Measurements from ENCODE around the gene SLC6A4. TPM values are rescaled to one million over a fixed set of nuclear protein-coding genes. Genes with fewer than 3 reads are reported as not detected.
"Not testable (repeated sequence)": the region's sequence is repeated elsewhere in the genome, so short reads cannot be mapped to it uniquely, and the experiment has no call there.

The SLC6A4 gene
- total RNA-seq, 2 experiments from 2014 or later = 0.04 TPM; not detected in 1

DNA sequence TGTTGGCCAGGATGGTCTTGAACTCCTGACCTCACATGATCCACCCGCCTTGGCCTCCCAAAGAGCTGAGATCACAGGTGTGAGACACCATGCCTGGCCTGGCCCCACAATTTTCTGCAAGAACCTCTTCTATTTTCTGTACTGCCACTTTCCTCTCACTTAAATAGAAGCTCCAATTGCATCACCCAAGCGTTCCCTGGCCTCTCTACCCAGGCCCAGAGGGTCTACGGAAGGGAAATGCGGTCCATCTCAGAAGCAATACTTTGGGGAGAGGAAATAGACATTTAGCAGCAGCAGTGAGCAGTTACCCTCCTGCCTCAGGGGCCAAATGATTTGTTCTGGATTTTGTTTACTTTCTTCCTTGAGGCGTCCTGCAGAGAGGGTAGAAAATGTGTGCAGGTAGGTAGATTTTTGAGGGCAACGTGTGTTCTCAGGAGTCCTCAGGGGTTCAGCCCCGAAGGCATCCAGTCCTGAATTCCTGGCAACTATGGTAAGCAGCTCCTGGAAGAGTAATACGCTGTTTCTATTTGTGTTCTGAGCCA lies 11.0 kb downstream of the SLC6A4 start:
- POLR2A ChIA-PET = no interaction called here
- CTCF ChIA-PET = interaction anchor here (0.9 kb wide), 1 partner anchor 10 kb away, joined by 4 read pairs; no protein-coding TSS in a partner anchor

DNA sequence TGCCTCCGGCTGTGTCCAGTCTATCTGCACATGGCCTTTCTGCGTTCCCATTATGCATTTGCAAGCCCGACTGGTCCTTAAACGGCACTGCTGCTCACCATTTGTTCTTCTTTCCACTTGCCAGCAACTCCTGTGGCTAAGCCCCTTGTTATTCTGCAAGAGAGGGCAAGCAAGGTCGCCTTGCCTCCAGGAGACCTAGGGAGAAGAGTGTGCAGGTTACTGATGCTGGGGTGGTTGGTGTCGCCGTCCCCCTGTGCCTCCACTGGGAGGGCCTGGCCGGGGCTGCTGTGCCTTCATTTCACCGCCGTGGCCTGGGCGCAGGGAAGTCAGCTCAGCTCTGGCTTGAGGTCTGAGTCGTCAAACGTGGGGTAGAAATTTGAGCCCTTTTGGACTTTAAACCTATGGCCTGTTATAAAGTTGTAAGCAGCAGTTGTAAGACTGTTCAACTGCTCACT lies 12.7 kb downstream of the SLC6A4 start:
- ChIA-PET POLR2A (no interaction called here), CTCF (no interaction called here)

DNA sequence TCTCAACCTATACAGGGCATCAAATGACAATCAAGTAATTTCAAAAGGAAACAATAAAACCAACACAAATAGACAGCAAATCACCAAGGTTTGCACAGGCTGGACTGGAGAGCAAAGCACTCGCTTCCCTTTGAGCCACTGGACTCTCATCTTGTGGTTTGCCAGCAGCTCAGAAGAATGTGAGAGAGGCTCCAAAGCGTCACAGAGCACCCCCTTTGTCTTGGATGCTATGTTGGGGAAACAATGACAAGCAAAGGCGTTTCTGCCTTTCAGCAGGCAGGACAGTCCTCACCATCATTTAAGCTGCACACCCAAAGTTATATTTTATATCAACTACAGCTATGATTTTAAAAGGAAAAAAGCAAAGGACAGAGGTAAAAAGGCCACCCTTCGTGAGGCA lies 13.2 kb downstream of the SLC6A4 start:
- ChIA-PET CTCF (no interaction called here), POLR2A (no interaction called here)

DNA sequence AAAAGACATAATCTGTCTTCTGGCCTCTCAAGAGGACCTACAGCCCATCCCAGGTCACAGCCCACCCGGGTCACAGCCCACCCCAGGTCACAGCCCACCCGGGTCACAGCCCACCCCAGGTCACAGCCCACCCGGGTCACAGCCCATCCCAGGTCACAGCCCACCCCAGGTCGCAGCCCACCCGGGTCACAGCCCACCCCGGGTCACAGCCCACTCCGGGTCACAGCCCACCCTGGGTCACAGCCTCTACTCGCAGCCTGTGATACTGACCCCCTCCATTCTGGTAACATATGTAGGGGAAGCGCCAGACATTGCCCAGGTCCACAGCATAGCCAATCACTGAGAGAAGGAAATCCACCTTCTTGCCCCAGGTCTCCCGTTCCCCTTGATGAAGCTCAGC lies 14.2 kb downstream of the SLC6A4 start:
- CTCF ChIA-PET = interaction anchor here (1.4 kb wide), 1 partner anchor 19 kb away, joined by 5 read pairs; no protein-coding TSS in a partner anchor
- POLR2A ChIA-PET = no interaction called here

DNA sequence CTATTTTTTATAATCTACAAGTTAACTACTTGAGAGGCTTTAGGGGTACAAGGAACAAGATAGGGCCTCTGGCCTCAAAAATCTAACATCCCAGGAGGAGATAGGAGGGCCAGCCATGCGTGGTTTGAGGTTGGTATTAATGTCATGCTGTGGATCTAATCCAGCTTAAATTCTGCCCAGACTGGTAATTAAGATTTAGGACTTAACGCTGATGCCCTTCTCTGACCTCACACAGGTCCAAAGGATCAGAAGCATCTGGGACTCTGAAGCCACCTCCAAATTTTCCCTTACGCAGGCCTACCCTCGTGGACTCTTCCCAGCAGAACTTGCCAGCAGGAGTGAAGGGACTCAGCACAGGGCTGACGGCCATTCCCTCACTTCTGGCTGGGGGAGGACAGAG lies 15.1 kb downstream of the SLC6A4 start:
- CTCF ChIA-PET = interaction anchor here (1.4 kb wide), 1 partner anchor 20 kb away, joined by 5 read pairs; no protein-coding TSS in a partner anchor
- POLR2A ChIA-PET = no interaction called here

DNA sequence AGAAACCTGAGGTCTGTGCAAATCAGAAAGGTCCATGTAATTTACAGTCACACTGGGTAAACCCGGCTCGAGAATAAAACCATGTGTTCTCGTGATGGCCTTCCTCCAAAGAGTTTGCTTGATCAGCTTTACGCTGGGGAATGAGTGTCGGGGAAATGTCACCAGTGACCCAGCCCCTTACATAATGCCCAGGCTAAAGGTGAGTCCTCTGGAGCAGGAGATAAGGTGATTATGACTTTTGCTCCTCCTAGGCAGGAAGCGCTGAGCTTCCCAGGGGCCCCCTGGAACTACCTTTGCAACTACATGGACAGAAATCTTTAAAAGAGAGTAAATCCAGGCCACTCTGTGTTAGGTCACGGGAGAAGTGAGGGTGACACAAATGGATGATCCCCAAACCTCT lies 15.7 kb downstream of the SLC6A4 start:
- POLR2A ChIA-PET = no interaction called here
- CTCF ChIA-PET = interaction anchor here (1.4 kb wide), 1 partner anchor 21 kb away, joined by 5 read pairs; no protein-coding TSS in a partner anchor

DNA sequence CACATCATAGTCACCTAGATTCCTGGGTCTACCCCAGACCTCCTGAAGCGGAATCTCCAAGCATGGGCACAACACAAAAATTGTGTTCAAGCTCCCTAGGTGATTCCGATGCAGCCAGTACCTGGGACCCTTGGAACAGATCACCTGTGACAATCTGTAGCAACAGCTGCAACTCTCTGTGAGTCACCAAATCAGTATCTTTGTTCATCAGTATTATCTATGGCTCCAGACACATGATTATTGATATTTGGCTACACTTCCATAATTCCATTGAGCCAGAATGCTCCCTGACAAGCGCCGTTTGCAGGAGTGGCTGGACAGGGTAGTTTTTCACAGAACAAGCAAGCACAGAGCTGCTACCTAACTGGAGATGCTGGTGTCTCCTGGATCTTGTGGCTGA lies 16.2 kb downstream of the SLC6A4 start:
- POLR2A ChIA-PET = no interaction called here
- CTCF ChIA-PET = no interaction called here

DNA sequence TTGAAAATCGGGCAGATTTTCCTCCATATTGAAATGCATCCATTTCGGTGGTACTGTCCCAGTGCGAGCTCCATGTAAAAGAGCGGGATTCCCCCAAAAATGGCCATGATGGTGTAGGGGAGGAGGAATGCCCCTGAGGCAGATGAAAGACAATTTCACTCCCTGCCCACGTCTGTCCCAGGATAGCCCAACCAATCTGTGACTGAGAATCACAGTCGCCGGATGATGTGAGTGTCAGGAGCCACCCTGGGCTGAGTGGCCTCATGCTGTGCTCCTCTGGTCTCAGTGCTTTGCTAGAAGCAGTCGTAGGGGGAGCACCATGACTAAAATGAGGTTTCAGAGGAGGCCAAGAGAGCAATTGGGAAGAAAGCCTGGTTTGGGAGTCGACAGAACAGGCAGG lies 16.7 kb downstream of the SLC6A4 start:
- ChIA-PET POLR2A (no interaction called here), CTCF (no interaction called here)

DNA sequence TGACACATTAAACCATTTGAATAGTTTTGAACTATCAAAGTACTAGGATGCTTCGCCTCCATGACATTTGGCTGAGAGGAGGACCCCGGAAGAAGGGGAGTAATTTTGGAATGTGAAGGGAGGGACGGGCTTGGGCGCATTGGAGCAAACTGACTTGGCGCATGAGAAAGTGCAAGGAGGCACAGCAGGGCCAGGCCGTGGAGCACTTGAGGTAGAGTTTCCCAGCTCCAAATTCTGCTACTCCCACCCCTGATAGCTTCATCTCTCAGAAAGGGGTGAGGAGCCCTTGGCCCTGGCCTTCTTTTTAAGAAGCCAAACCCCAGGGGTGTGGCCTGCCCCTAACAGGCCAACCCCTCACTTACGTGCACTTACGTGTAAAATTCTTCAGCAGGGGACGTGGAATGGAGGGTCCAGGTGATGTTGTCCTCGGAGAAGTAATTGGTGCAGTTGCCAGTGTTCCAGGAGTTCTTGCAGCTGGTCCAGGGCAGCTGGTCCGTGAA lies 17.7 kb downstream of the SLC6A4 start:
- POLR2A ChIA-PET = no interaction called here
- CTCF ChIA-PET = no interaction called here

DNA sequence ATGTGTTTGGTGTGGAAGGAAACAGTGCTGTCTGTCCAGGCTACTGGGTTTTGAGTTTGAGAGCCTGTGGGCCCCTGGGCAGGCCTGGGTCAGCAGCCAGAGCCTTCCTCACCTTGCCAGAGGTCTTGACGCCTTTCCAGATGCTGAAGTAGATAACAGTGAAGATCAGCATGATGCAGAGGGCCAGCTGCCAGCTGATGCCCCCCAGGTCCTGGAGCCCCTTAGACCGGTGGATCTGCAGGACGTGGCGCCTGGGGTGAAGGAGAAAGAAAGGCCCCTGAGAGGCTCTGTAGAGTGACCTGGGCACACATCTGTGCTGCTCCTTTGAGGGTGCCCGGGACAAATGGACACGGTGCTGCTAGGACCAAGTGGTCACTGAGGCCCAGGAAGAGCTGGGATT lies 18.4 kb downstream of the SLC6A4 start:
- ChIA-PET POLR2A (no interaction called here), CTCF (interaction anchor here (0.7 kb wide), 1 partner anchor 42 kb away, joined by 3 read pairs; no protein-coding TSS in a partner anchor)

DNA sequence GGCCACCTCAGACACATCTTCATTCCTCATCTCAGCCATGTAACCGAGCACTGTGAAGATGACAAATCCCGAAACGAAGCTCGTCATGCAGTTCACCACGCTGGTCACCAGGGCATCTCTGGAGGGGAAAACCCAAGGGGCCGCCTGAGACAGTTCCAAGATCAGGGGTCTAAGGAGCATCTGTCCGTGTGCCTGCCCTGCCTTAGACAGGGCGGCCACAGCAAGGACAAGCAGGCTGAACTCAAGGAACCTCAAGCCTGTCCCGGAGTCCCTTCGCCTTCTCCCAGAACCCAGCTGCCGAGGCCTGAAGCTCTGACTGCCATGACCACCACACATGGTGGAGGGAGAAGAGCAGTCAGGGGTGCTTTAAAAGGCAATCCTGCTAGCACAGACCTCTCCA lies 22.7 kb downstream of the SLC6A4 start:
- CTCF ChIA-PET = interaction anchor here (0.6 kb wide), 1 partner anchor 1005 kb away, joined by 3 read pairs; no protein-coding TSS in a partner anchor
- POLR2A ChIA-PET = no interaction called here

DNA sequence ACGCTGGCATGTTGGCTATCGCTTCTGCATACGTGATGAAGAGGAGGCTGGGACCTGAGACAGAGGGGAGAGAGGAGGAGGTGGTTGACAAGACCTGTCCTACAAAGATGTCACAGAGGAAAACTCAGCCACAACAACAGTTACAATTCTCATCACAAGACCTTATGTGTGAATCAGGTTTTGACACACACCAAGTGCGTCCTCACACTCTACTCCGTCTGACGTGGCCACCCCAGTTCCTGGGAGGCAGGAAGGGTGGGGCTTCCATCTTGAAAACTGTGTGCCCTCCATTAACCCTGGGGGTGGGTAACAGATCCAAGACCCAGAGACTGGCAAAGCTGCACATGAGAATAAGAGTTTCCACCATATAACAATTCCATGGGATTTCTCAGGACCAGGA lies 24.1 kb downstream of the SLC6A4 start:
- CTCF ChIA-PET = no interaction called here
- POLR2A ChIA-PET = no interaction called here

DNA sequence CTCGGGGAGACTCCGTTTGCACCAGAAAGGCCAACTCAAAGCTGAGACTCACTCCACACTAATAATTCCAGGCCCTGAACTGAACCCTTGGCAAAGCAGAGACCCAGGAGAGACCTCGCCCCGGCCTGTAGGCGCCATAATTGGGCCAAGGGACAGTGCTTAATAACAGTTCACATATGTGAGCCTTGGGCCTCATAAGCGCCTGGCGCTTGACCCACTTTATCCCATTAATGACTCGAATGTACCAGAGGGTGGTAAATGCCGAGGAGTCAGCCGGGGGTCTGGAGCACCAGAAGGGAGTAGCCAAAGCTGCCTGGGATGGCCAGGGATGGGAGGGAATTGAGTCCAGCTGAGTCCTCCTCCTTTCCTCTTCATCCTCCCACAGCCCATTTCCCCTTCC lies 24.6 kb downstream of the SLC6A4 start:
- POLR2A ChIA-PET = no interaction called here
- CTCF ChIA-PET = no interaction called here

DNA sequence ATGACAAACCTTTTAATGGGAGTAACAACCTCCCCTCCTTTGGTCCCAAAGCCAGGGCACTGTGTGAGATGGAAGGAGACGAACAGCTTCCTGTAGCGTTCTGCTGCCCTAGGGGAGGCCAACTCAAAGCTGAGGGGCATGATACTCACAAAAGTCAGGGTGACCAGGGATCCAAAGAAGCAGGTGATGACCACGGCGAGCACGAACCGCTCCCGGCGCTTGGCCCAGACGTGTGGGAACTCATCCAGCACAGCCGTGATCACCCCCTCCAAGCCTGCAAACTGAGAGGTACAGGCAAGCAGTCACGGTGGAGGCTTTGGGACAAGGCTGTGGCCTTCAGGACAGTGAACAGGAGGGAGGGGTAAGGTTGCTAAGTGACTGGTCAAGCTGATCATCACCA lies 25.1 kb downstream of the SLC6A4 start:
- ChIA-PET CTCF (no interaction called here), POLR2A (no interaction called here)

DNA sequence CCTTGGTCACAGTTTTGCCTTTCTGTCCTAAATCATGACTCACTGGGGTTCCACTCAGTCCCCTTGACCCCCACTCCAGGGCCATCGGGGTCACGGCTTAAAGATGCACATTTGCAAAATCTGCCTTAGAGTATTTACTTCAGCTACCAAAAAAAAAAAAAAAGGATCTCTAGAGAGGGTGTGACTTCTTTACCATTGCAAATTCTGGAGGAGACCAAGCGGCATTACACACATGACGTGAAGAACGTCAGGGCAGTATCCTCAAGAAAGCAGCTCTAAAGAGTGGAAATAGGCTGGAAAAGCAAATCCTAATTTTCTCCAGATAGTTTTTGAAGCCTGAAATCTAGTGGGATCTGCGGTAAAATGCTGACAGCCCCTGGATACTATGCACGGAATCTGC lies 25.6 kb downstream of the SLC6A4 start:
- POLR2A ChIA-PET = no interaction called here
- CTCF ChIA-PET = interaction anchor here (0.6 kb wide), 1 partner anchor 37 kb away, joined by 3 read pairs; no protein-coding TSS in a partner anchor

DNA sequence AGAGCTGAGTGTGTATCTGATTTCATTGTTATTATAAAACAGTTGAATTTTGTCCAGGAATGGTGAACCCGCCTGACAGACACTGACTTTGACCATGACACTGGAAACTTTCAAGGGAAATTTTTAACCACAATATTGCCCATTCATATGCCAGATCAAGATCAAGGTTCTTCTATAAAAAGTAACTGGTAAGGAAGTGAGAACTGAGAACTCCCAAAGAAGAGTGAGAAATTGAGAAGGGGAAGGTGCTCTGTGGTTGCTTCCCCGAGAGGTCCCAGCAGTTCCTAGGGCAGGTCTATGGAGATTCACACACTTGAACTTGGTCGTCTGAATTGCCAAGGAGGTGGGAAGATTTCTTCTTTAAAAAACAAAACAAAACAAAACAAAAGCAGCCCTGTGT lies 27.3 kb downstream of the SLC6A4 start:
- ChIA-PET CTCF (no interaction called here), POLR2A (no interaction called here)

DNA sequence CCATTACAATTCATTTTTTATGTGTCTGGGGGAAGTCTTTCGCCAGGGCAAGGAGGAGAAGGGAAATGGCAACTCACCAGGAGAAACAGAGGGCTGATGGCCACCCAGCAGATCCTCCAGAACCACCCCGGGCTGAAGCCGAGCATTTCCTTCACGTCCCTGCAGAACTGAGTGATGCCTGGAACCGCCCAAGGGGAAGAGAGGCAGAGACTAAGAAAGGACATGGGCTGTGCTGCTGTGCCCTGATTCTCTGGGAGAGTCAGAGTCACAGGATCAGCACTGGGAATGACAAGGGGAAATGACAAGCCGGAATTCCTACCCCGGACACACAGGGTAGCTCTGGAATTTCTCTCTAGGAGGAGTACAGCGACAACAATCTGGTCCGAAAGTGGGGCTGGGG lies 27.8 kb downstream of the SLC6A4 start:
- ChIA-PET POLR2A (no interaction called here), CTCF (no interaction called here)

DNA sequence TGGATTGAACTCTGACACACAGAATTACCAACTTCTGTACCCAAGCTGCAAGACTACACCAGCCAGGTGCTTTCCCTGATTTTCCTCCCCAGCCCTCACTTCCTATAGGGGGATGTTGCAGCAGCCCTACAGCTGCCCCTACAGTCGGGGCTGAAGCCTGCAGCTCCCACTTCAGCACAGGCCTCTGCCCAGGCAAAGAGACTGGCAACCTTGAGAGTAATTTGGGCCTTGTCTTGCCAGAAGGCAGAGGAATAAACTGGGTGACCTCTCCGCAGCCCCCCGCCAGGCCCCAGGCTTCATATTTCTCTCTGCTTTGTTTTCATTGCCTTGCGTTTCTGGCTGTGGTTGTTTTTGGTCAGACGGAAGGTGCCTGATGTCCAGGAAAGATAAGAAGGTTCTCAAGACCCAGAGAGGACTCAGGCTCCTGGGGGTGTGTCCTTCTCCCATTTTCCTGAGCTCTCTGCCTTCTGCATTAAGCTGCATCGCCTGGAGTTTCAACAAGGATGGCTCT lies 32.0 kb downstream of the SLC6A4 start:
- POLR2A ChIA-PET = no interaction called here
- CTCF ChIA-PET = no interaction called here

DNA sequence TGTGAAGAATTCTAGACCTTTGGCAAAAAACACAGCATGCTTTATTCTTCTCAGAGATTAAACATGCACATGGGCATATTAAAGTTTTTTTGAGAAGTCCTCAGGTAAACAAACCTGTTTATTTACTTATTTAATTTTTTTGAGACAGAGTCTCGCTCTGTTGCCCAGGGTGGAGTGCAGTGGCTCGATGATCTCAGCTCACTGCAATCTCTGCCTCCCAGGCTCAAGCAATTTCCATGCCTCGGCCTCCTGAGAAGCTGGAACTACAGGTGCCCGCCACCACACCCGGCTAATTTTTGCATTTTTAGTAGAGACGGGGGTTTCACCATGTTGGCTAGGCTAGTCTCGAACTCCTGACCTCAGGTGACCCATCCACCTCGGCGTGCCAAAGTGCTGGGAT lies 34.8 kb downstream of the SLC6A4 start:
- POLR2A ChIA-PET, CTCF ChIA-PET: not testable (repeated sequence)

DNA sequence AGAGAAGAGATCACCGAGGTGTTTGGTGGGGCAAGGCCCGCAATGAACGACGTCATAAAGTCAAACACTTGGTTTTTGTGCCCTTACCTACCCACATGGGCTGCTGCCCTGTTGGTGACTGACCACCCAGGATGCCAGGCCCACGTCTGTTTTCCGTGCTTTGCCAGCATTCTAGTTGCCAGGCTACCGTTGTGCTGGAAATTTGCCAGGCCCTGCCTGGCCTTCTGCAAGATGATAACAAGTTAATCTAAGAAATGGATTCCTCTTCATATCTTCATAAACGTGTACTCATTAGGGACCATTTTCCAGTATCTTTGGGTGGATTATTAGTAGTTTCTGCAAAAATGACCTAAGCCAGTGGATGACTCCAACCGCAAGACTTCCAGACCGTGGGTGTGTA lies 35.4 kb downstream of the SLC6A4 start:
- ChIA-PET CTCF (no interaction called here), POLR2A (no interaction called here)

DNA sequence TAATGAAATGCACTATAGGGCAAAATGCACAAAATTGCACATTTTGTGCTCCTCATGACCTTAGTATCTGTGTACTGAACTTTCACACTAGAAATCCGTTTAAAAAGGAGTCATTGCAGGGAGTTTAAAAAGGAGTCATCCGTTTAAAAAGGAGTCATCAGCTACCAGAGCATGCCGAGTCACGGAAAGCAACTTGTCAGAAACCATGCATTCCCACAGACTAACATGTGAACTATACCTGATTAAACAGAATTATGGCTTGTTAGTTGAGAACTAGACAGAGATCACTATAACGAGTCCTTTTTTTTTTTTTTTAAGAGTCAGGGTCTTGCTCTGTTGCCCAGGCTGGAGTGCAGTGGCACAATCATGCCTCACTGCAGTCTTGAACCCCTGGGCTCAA lies 35.9 kb downstream of the SLC6A4 start:
- ChIA-PET CTCF (no interaction called here), POLR2A (interaction anchor here (0.5 kb wide), 1 partner anchor 47 kb away, joined by 5 read pairs; no protein-coding TSS in a partner anchor)

DNA sequence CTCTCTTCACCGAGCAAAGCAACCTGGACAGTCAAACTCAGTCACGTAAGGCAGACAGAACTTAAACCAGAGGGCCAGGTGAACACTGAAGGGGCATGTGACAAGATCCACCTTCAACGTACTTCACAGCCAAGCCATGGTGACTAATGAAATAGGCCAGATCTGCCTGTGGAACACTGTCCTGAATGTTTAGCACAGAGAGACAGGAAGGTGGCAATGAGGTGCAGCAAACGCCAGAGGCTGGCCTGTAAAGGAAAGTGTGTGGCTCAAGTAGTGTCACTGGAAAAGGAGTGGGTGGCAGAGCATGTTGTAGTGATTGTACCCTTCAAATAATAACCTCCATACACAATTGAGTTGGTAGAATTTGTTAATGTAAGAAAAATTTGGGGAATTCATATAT lies 38.1 kb downstream of the SLC6A4 start:
- POLR2A ChIA-PET = no interaction called here
- CTCF ChIA-PET = no interaction called here

Data from activated CD8-positive, alpha-beta memory T cell treated with anti-CD3 and anti-CD28 coated beads for 36 hours (primary cell).